Endodermal cell (in vitro differentiated cells): ENCODE data around the gene NCOA5. TPM values are rescaled to one million over a fixed set of nuclear protein-coding genes. Genes with fewer than 3 reads are reported as not detected.

Source experiments
- DNase-seq: peaks from one replicate; pipeline ENCODE4 v3.0.0-alpha.2; 2017
- H3K27ac ChIP-seq: 2 replicates; pipeline ENCODE4 v1.5.1; 2013; ENCODE audit warnings: mild to moderate bottlenecking, low read depth, low read length, moderate library complexity
- H3K27me3 ChIP-seq: 2 replicates; pipeline ENCODE4 v1.6.1; 2013; ENCODE audit warnings: mild to moderate bottlenecking, low read length, moderate library complexity; ENCODE audit not compliant: insufficient read depth, control insufficient read depth, poor library complexity, severe bottlenecking
- H3K36me3 ChIP-seq: 2 replicates; pipeline ENCODE4 v1.7.0; 2013; ENCODE audit warnings: mild to moderate bottlenecking, low read length, moderate library complexity; ENCODE audit not compliant: control insufficient read depth, insufficient read depth
- H3K4me1 ChIP-seq: one replicate; pipeline ENCODE4 v1.7.0; 2013; ENCODE audit warnings: low read length; ENCODE audit not compliant: control insufficient read depth, insufficient read depth
- H3K4me3 ChIP-seq: 2 replicates; pipeline ENCODE4 v1.5.1; 2013; ENCODE audit warnings: mild to moderate bottlenecking, low read length, moderate library complexity
- H3K9ac ChIP-seq: 2 replicates; pipeline ENCODE4 v1.6.1; 2013; ENCODE audit warnings: mild to moderate bottlenecking, low read length, moderate library complexity; ENCODE audit not compliant: poor library complexity, severe bottlenecking; ENCODE audit errors: extremely low read depth
- H3K9me3 ChIP-seq: 2 replicates; pipeline ENCODE4 v1.6.1; 2013; ENCODE audit warnings: mild to moderate bottlenecking, low read length, moderate library complexity; ENCODE audit not compliant: control insufficient read depth
- H3K27ac Mint-ChIP-seq: 2 replicates; pipeline ENCODE4 v1.8.0; 2020; ENCODE audit warnings: mixed read lengths
- H3K27me3 Mint-ChIP-seq: 2 replicates; pipeline ENCODE4 v1.8.0; 2021; ENCODE audit warnings: mild to moderate bottlenecking, mixed read lengths; ENCODE audit not compliant: insufficient read depth
- H3K36me3 Mint-ChIP-seq: 2 replicates; pipeline ENCODE4 v1.8.0; 2020; ENCODE audit warnings: low read depth, mixed read lengths
- H3K4me1 Mint-ChIP-seq: 2 replicates; pipeline ENCODE4 v1.8.0; 2020; ENCODE audit warnings: mixed read lengths
- H3K4me3 Mint-ChIP-seq: 2 replicates; pipeline ENCODE4 v1.8.0; 2020; ENCODE audit warnings: mild to moderate bottlenecking, moderate library complexity, mixed read lengths
- H3K9me3 Mint-ChIP-seq: 2 replicates; pipeline ENCODE4 v1.8.0; 2020; ENCODE audit warnings: mild to moderate bottlenecking, mixed read lengths
- CTCF ChIP-seq: fragments of 200-600 bp; sonication (generic); conservative IDR thresholded peaks from 2 replicates; pipeline ENCODE4 v1.5.0; 2021; ENCODE audit warnings: antibody characterized with exemption, mild to moderate bottlenecking
- WGBS, 2 experiments: methylation state at CpG; one replicate each; pipeline versions ENCODE4 v1.1.5 to v1.1.7; 2013; ENCODE audit warnings: missing lambda C conversion rate in 2 of 2, mixed read lengths in 1 of 2; ENCODE audit not compliant: insufficient coverage in 1 of 2, insufficient read length in 1 of 2; 5-methylcytosine and 5-hydroxymethylcytosine counted together
- total RNA-seq, 2 donors: library from RNA; stranded (reverse); fragmentation: NEBNext Ultra II Directional in 1 of 2; extraction: Animal tissue kit (Norgen Biotek cat#: 25700) in 1 of 2; gene quantifications; 2 replicates in 1 of 2; 3 replicates in 1 of 2; pipeline ENCODE4 v1.2.1, GENCODE V29; 2021

NCOA5 gene
- total RNA-seq, 2 donors from 2014 or later = 19.3 to 28.7 TPM

GRCh38 chr20:46062151-46062550 is 27.6 kb downstream of the NCOA5 start:
- no peak overlapping the region for H3K27ac ChIP-seq
- Mint-ChIP-seq H3K27me3 (peaks cover 25% of the 10 kb centered on the region), H3K36me3 (peaks cover 62% of the 10 kb centered on the region), H3K4me3 (no peak overlapping the region), H3K9me3 (no peaks in the 10 kb centered on the region), H3K27ac (no peak overlapping the region), H3K4me1 (peaks cover 7% of the 10 kb centered on the region)
- 91 to 96% methylated on average over 3 to 4 of the region's 4 CpGs for WGBS, 2 experiments
- peaks cover 61% of the 10 kb centered on the region for H3K36me3 ChIP-seq
- no peak overlapping the region for H3K9ac ChIP-seq
- H3K4me1 ChIP-seq = no peaks in the 10 kb centered on the region
- no peak overlapping the region for H3K4me3 ChIP-seq
- TF ChIP-seq CTCF = no peak
- DNase-seq = peak; percentile 22
- peaks cover 29% of the 10 kb centered on the region for H3K27me3 ChIP-seq
- no peaks in the 10 kb centered on the region for H3K9me3 ChIP-seq

DNA sequence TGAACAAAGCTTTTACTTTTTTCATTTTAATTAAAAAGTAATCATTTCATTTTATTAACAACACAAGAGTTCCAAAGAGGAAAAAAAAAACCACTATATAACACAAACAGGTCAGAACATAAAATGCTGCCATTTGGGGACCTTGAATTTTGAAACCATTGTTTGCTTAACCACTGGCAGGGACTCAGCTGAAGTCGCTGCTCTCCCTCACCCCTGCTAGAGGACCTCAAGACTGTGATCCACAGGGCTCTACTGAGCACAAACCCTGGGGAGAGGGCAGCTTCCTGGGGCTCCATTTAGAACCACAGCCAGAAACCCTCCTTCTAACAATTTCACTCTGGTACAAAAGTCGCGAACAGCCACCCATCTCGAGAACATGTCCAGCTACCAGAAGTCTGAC is 28.8 kb downstream of the NCOA5 start:
- no peak overlapping the region for H3K4me3 Mint-ChIP-seq
- H3K27ac ChIP-seq = no peak overlapping the region
- peaks cover 7% of the 10 kb centered on the region for H3K4me1 Mint-ChIP-seq
- no peak for TF ChIP-seq CTCF
- 93 to 100% methylated on average over 3 to 4 of the region's 4 CpGs for WGBS, 2 experiments
- H3K27ac Mint-ChIP-seq = no peak overlapping the region
- peaks cover 36% of the 10 kb centered on the region for H3K27me3 Mint-ChIP-seq
- peaks cover 49% of the 10 kb centered on the region for H3K36me3 ChIP-seq
- H3K9me3 ChIP-seq = no peaks in the 10 kb centered on the region
- no peak overlapping the region for H3K4me3 ChIP-seq
- peak; percentile 26 for DNase-seq
- no peaks in the 10 kb centered on the region for H3K9me3 Mint-ChIP-seq
- H3K36me3 Mint-ChIP-seq = peaks cover 57% of the 10 kb centered on the region
- no peak overlapping the region for H3K9ac ChIP-seq
- H3K4me1 ChIP-seq = no peaks in the 10 kb centered on the region
- H3K27me3 ChIP-seq = peaks cover 41% of the 10 kb centered on the region

DNA sequence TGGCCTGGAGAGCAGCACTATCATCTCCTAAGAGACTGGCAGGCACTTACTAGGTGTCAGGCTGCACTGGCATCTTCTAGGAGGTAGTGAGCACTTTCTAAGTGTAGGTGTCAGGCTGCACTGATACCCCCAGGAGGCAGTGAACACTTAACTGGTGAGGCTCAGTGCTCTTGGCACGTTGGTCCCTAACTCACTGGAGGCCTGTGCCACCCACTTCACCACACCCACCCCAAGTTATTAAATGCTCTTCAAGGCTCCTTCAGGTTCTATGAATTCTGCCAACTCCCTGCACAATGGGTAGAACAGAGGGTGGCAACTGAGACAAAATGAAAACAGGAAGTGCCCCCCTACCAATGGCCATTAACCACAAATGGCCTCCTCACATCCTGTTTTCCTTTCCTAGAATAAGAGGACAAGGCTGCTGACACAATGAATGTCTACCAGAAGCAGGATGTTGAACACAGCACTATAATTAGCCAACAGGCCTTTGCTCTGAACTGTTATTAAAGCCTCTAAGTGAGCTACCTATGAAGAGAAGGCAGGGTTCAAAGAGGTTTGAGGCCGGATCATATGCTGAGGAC is 29.4 kb downstream of the NCOA5 start:
- H3K9me3 Mint-ChIP-seq = no peaks in the 10 kb centered on the region
- Histone ChIP-seq H3K9ac (no peak overlapping the region), H3K4me3 (no peak overlapping the region), H3K27ac (no peak overlapping the region), H3K4me1 (no peaks in the 10 kb centered on the region), H3K27me3 (peaks cover 47% of the 10 kb centered on the region), H3K9me3 (no peaks in the 10 kb centered on the region), H3K36me3 (peaks cover 44% of the 10 kb centered on the region)
- 94% methylated on average over 2 of the region's 2 CpGs; no CpG with 5 or more reads in 1 of the 2 experiments for WGBS, 2 experiments
- H3K4me1 Mint-ChIP-seq = peaks cover 7% of the 10 kb centered on the region
- H3K36me3 Mint-ChIP-seq = peaks cover 51% of the 10 kb centered on the region
- DNase-seq = peak; percentile 33
- TF ChIP-seq CTCF = no peak
- H3K4me3 Mint-ChIP-seq = no peak overlapping the region
- peaks cover 42% of the 10 kb centered on the region for H3K27me3 Mint-ChIP-seq
- H3K27ac Mint-ChIP-seq = no peak overlapping the region
